IMR-90 (cell line): ENCODE results near the gene BTRC. TPM values are rescaled to one million over a fixed set of nuclear protein-coding genes. Genes with fewer than 3 reads are reported as not detected.

Experiments
- ATAC-seq: fragments of 200-7000 bp; cut with Tn5 transposase; 2 replicates; pipeline ENCODE4 v1.9.1; 2020; ENCODE audit warnings: low read depth, mild to moderate bottlenecking, moderate library complexity
- BruUV-seq: library from RNA; stranded (reverse); fragments of 400-500 nt; replicated peaks from 2 replicates; lab custom pipeline; 2021; lab: Mats Ljungman, UMichigan
- CTCF ChIA-PET: fragments of 300-600 bp; formaldehyde crosslinking; extraction: SDS; loops from one replicate; lab custom pipeline; 2021; ENCODE audit warnings: antibody characterized with exemption; lab: Yijun Ruan, JAX
- POLR2A ChIA-PET: fragments of 300-600 bp; sonication (Branson Sonifier 250); formaldehyde crosslinking; loops from one replicate; lab custom pipeline; 2022; ENCODE audit warnings: antibody characterized with exemption; ENCODE audit not compliant: unreplicated experiment; lab: Charles Lee
- DNase-seq: peaks from one replicate; pipeline ENCODE4 v3.0.0; 2013
- H2AFZ ChIP-seq: replicated peaks from 2 replicates; pipeline ENCODE3; 2013; ENCODE audit warnings: low read length, mild to moderate bottlenecking; ENCODE audit not compliant: poor library complexity
- H2AK5ac ChIP-seq: 2 replicates; pipeline ENCODE4 v1.6.1; 2013; ENCODE audit warnings: low read depth, low read length, inconsistent platforms
- H2AK9ac ChIP-seq: replicated peaks from 2 replicates; pipeline ENCODE3; 2013; ENCODE audit warnings: mild to moderate bottlenecking, low read depth, low read length, moderate library complexity; ENCODE audit not compliant: poor library complexity
- H2BK120ac ChIP-seq: 2 replicates; pipeline ENCODE4 v1.6.1; 2013; ENCODE audit warnings: low read depth, low read length, inconsistent platforms
- H2BK15ac ChIP-seq: 3 replicates; pipeline ENCODE4 v1.6.1; 2013; ENCODE audit warnings: low read depth, low read length, inconsistent platforms
- H2BK20ac ChIP-seq: 2 replicates; pipeline ENCODE4 v1.6.1; 2013; ENCODE audit warnings: low read depth, mild to moderate bottlenecking, inconsistent platforms, low read length, moderate library complexity
- H2BK5ac ChIP-seq: 2 replicates; pipeline ENCODE4 v1.6.1; 2013; ENCODE audit warnings: mild to moderate bottlenecking, low read depth, low read length, inconsistent platforms; ENCODE audit not compliant: poor library complexity, severe bottlenecking
- H3K14ac ChIP-seq: replicated peaks from 2 replicates; pipeline ENCODE4 v1.6.1; 2013; ENCODE audit warnings: low read depth, low read length, inconsistent platforms
- H3K18ac ChIP-seq: 2 replicates; pipeline ENCODE4 v1.6.1; 2013; ENCODE audit warnings: low read depth, low read length, control low read depth
- H3K23ac ChIP-seq: 2 replicates; pipeline ENCODE4 v1.6.1; 2013; ENCODE audit warnings: low read depth, low read length, inconsistent platforms
- H3K27ac ChIP-seq: 2 replicates; pipeline ENCODE4 v1.5.1; 2013; ENCODE audit warnings: mild to moderate bottlenecking, control low read depth, low read length; ENCODE audit not compliant: insufficient read depth
- H3K27me3 ChIP-seq: 2 replicates; pipeline ENCODE4 v1.6.1; 2013; ENCODE audit warnings: low read length; ENCODE audit not compliant: control insufficient read depth, insufficient read depth
- H3K36me3 ChIP-seq: 2 replicates; pipeline ENCODE4 v1.6.1; 2013; ENCODE audit warnings: low read length, mixed read lengths; ENCODE audit not compliant: control insufficient read depth, insufficient read depth
- H3K4ac ChIP-seq: 2 replicates; pipeline ENCODE4 v1.6.1; 2013; ENCODE audit warnings: low read depth, low read length, inconsistent platforms
- H3K4me1 ChIP-seq: 2 replicates; pipeline ENCODE4 v1.6.1; 2013; ENCODE audit warnings: low read length, mixed read lengths; ENCODE audit not compliant: control insufficient read depth, insufficient read depth
- H3K4me2 ChIP-seq: 2 replicates; pipeline ENCODE4 v1.6.1; 2013; ENCODE audit warnings: low read depth, mild to moderate bottlenecking, control low read depth, low read length, moderate library complexity
- H3K4me3 ChIP-seq: 2 replicates; pipeline ENCODE4 v1.5.1; 2013; ENCODE audit warnings: low read depth, mild to moderate bottlenecking, control low read depth, low read length, moderate library complexity; ENCODE audit not compliant: insufficient read depth
- H3K56ac ChIP-seq: 2 replicates; pipeline ENCODE4 v1.6.1; 2013; ENCODE audit warnings: low read length, inconsistent platforms; ENCODE audit not compliant: insufficient read depth; ENCODE audit errors: extremely low read depth
- H3K79me1 ChIP-seq, 2 experiments: 2 replicates each; pipeline ENCODE4 v1.6.1; 2013; ENCODE audit warnings: low read length in 2 of 2, inconsistent platforms in 1 of 2, low read depth in 1 of 2
- H3K9ac ChIP-seq: 2 replicates; pipeline ENCODE4 v1.6.1; 2013; ENCODE audit warnings: low read depth, low read length, control low read depth
- H3K9me1 ChIP-seq: 2 replicates; pipeline ENCODE4 v1.6.1; 2013; ENCODE audit warnings: low read length, inconsistent platforms; ENCODE audit not compliant: insufficient read depth
- H3K9me3 ChIP-seq: 2 replicates; pipeline ENCODE4 v1.6.1; 2013; ENCODE audit warnings: low read length; ENCODE audit not compliant: control insufficient read depth, insufficient read depth
- H4K20me1 ChIP-seq: 2 replicates; pipeline ENCODE4 v1.6.1; 2013; ENCODE audit warnings: low read length, inconsistent platforms; ENCODE audit not compliant: insufficient read depth
- H4K5ac ChIP-seq: 2 replicates; pipeline ENCODE4 v1.6.1; 2013; ENCODE audit warnings: mild to moderate bottlenecking, low read depth, low read length, control low read depth
- H4K8ac ChIP-seq, 2 experiments: 2 replicates each; pipeline ENCODE4 v1.6.1; 2013; ENCODE audit warnings: low read depth in 2 of 2, low read length in 2 of 2, control low read depth in 1 of 2, inconsistent platforms in 1 of 2
- H4K91ac ChIP-seq: 2 replicates; pipeline ENCODE4 v1.6.1; 2013; ENCODE audit warnings: low read depth, low read length, inconsistent platforms; ENCODE audit not compliant: insufficient read depth
- CEBPB ChIP-seq: IDR thresholded peaks from 2 replicates; pipeline ENCODE4 v1.6.1; 2012; ENCODE audit warnings: low read depth, low read length, improper control_type of control experiment
- CHD1 ChIP-seq: IDR thresholded peaks from 2 replicates; pipeline ENCODE4 v1.6.1; 2012; ENCODE audit warnings: low read depth, low read length, improper control_type of control experiment
- FOS ChIP-seq: fragments of 150-350 bp; IDR thresholded peaks from 2 replicates; pipeline ENCODE4 v1.6.1; 2016; ENCODE audit warnings: low read depth, low read length
- MAZ ChIP-seq: IDR thresholded peaks from 2 replicates; pipeline ENCODE4 v1.6.1; 2012; ENCODE audit warnings: low read depth, mild to moderate bottlenecking, low read length, improper control_type of control experiment, moderate library complexity, borderline replicate concordance
- MXI1 ChIP-seq: IDR thresholded peaks from 2 replicates; pipeline ENCODE4 v1.6.1; 2012; ENCODE audit warnings: low read depth, mild to moderate bottlenecking, low read length, moderate library complexity, borderline replicate concordance
- POLR2A ChIP-seq: IDR thresholded peaks from 2 replicates; pipeline ENCODE4 v1.6.1; 2012; ENCODE audit warnings: mild to moderate bottlenecking, low read depth, low read length
- RAD21 ChIP-seq: IDR thresholded peaks from 2 replicates; pipeline ENCODE4 v1.6.1; 2012; ENCODE audit warnings: low read length, improper control_type of control experiment
- RCOR1 ChIP-seq: IDR thresholded peaks from 2 replicates; pipeline ENCODE4 v1.6.1; 2012; ENCODE audit warnings: mild to moderate bottlenecking, low read length, improper control_type of control experiment; ENCODE audit not compliant: insufficient replicate concordance
- RFX5 ChIP-seq: IDR thresholded peaks from 2 replicates; pipeline ENCODE4 v1.8.0; 2012; ENCODE audit warnings: low read depth, mild to moderate bottlenecking, low read length, moderate library complexity
- WGBS, 2 experiments: methylation state at CpG; one replicate each; pipeline versions ENCODE4 v1.1.5 to v1.1.7; 2013; ENCODE audit warnings: missing lambda C conversion rate in 2 of 2; ENCODE audit not compliant: insufficient read length in 1 of 2; ENCODE audit errors: extremely low coverage in 2 of 2; 5-methylcytosine and 5-hydroxymethylcytosine counted together
- dilution Hi-C: fragments of 300-500 bp; cut with HindIII; formaldehyde crosslinking; loops from one replicate; pipeline ENCODE4 v1.14.3; 2018; ENCODE audit warnings: low sequenced_read_pairs; ENCODE audit not compliant: unreplicated experiment
- in situ Hi-C: fragments of 300-500 bp; cut with MboI; formaldehyde crosslinking; loops from 3 replicates; pipeline ENCODE4 v1.14.3; 2019; ENCODE audit warnings: low sequenced_read_pairs, inconsistent platforms, mixed read lengths
- intact Hi-C: fragments of 100-400 bp; cut with micrococcal nuclease; formaldehyde crosslinking; loops from 2 replicates; pipeline ENCODE4 v1.10.0; 2022
- polyA plus RNA-seq, 3 experiments: library from polyadenylated mRNA; depleted of rRNA; stranded (reverse); fragments of >200 nt; gene quantifications; 2 replicates each; pipeline ENCODE4 v1.2.3, GENCODE V29; 2012; ENCODE audit warnings: low replicate concordance in 1 of 3
- total RNA-seq: library from RNA; depleted of rRNA; stranded (reverse); fragments of >200 nt; gene quantifications from 2 replicates; pipeline ENCODE4 v1.2.3, GENCODE V29; 2012
- TF ChIP-seq, protein P1 (sequence below): fragments of 150-350 bp; IDR thresholded peaks from 2 replicates; pipeline ENCODE4 v1.6.1; 2017; ENCODE audit warnings: mild to moderate bottlenecking, antibody characterized with exemption, low read length, low read depth

BTRC gene
- total and polyA plus RNA-seq, 2 of the 4 experiments (the other 2 are of a cell fraction), result 7.7 to 8.4 TPM

DNA sequence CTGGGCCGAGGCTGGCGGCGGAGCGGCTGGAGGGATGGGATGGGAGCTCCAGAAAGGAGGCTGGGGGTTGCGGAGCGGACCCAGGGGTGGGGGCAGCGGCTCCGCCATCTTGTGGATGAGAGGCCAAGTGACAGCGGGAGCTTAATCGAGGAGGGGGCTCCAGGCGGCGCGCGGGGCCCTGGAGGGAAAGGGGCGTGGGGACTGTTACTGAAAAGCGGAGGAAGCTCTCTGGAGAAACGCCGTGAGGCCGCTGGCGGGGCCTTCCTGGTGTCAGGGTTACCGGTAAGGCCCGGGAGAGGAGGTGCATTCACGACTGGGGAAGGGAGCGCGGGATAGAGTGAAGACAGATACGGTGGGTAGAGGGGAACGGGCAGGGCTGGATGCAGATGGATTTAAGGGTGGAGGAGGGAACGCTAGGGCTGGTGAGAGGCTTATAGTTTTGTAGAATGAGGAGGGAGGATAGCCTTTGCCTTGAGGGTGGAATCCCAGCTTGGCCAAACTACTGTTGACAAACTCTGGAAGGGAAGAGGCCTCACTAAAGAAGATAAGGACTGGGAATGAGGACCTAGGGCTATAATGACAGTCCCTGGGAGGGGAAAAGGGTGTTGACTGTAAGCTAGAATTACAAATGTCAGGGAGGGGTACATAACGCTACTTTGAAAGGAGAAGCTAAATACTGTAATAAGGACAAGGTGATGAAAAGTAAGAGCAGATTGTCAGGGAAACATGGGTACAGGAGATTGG lies 535 bp downstream of the BTRC start (continued):
- TF ChIP-seq MAZ (no peak), POLR2A (no peak), CHD1 (no peak)

DNA sequence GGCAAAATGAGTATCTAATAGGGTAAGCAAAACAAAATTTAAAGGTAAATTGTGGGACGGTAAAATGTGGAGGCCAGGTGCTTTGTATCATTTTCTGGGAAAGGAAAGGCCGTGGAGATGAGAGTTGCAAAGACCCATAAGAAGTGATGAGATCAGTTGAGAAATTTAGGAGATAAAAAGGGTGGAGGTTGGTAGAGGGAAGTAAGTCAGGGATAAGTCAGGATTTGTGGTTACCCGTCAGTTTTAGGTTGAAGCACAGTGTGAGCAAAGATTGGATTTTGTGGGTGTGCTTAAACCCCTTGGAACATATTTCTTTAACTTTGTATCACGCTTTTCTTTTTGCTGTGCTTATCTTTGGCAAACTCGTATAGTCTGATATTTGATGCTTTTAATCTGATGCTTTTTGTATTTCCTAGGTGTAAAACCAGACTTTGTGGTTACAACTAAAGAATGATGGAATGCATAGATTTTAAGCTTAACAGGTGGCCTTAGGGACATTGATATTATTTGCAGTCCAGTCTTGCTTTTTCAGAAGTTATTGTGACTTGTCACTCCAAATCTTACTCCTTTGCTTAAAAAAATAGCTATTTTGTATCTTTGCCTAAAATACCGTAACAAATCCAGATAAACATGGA lies 1.2 kb downstream of the BTRC start:
- no peaks in the 10 kb centered on the region for H3K36me3 ChIP-seq

More for the DNA sequence above, 1.2 kb downstream of the BTRC start:
- peaks cover 11% of the 10 kb centered on the region for H3K9me1 ChIP-seq
- no peak overlapping the region for H2BK5ac ChIP-seq
- H3K4me3 ChIP-seq, result peak overlapping the region; percentile 59; the same call in 1 of the 2 replicates
- in situ Hi-C loops (no loop called here), intact Hi-C loops (no loop called here), dilution Hi-C loops (no loop called here)
- no peak overlapping the region for H3K27ac ChIP-seq
- peak overlapping the region; percentile 92; the same call in 1 of the 2 replicates for H3K4ac ChIP-seq
- H3K4me2 ChIP-seq, result peak overlapping the region; percentile 82
- peaks cover 3% of the 10 kb centered on the region; the same call in 1 of the 2 replicates for H3K27me3 ChIP-seq
- H2BK15ac ChIP-seq, result no peak overlapping the region; the same call in 2 of the 3 replicates
- BruUV-seq, result TSS peak; percentile 29
- 23% methylated on average over 3 of the region's 6 CpGs; no CpG with 5 or more reads in 1 of the 2 experiments for WGBS, 2 experiments
- TF ChIP-seq RAD21, result no peak
- no peak for TF ChIP-seq CEBPB
- TF ChIP-seq FOS, result no peak
- no peak for TF ChIP-seq RCOR1
- TF ChIP-seq, protein P1, sequence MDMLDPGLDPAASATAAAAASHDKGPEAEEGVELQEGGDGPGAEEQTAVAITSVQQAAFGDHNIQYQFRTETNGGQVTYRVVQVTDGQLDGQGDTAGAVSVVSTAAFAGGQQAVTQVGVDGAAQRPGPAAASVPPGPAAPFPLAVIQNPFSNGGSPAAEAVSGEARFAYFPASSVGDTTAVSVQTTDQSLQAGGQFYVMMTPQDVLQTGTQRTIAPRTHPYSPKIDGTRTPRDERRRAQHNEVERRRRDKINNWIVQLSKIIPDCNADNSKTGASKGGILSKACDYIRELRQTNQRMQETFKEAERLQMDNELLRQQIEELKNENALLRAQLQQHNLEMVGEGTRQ, result no peak
- no peak for TF ChIP-seq MXI1
- TF ChIP-seq RFX5, result no peak
- DNase-seq (no peak), ATAC-seq (no peak)
- H3K9me3 ChIP-seq, result no peaks in the 10 kb centered on the region
- peak overlapping the region; percentile 73; the same call in 1 of the 2 replicates for H3K9ac ChIP-seq
- no peak overlapping the region for H2BK20ac ChIP-seq
- H3K56ac ChIP-seq, result peak overlapping the region; percentile 48; the same call in 1 of the 2 replicates
- peaks cover 3% of the 10 kb centered on the region for H3K4me1 ChIP-seq
- no peak overlapping the region for H3K18ac ChIP-seq
- peak overlapping the region; percentile 36 to 68; a peak in 2 of 4 replicates for H4K8ac ChIP-seq
- H3K23ac ChIP-seq, result peak overlapping the region; percentile 96; the same call in 1 of the 2 replicates
- ChIA-PET CTCF (interaction anchor here (1.1 to 1.2 kb wide), 2 partner anchors 85 to 112 kb away, joined by 3 to 4 read pairs; no protein-coding TSS in a partner anchor), POLR2A (no interaction called here)
- H2AK9ac ChIP-seq, result no peak overlapping the region
- no peak overlapping the region for H2BK120ac ChIP-seq
- no peak overlapping the region for H4K91ac ChIP-seq
- H2AFZ ChIP-seq, result no peak overlapping the region
- H3K79me1 ChIP-seq, result peaks cover 9 to 41% of the 10 kb centered on the region in 2 experiments; a peak in 3 of 4 replicates
- peak overlapping the region; percentile 90 for H3K14ac ChIP-seq
- no peak overlapping the region for H4K5ac ChIP-seq
- H2AK5ac ChIP-seq, result no peak overlapping the region
- peaks cover 12% of the 10 kb centered on the region; the same call in 1 of the 2 replicates for H4K20me1 ChIP-seq
